LoVo (cell line): ENCODE results near the gene RAB20.
A peak's percentile ranks its signal among the peaks of the same experiment; 100 is the strongest.
"Not testable (repeated sequence)": the region's sequence is repeated elsewhere in the genome, so short reads cannot be mapped to it uniquely, and the experiment has no call there.

Source experiments
- DNase-seq: peaks from one replicate; pipeline ENCODE4 v3.0.0-alpha.2; 2016; ENCODE audit warnings: low spot score

The RAB20 gene

GRCh38 chr13:110561344-110562035 lies at the start of gene RAB20:
TSS of gene RAB20 (minus strand) at chr13:110561722. CDS start at chr13:110561519, 203 bp downstream.
- DNase-seq = peak; percentile 81

GRCh38 chr13:110610955-110611595 lies 49.6 kb upstream of the RAB20 start:
- DNase-seq = peak; percentile 53

GRCh38 chr13:110607675-110608224 lies 46.2 kb upstream of the RAB20 start:
- DNase-seq = no peak

- not testable (repeated sequence) for DNase-seq
Observed at GRCh38 chr13:110606281-110606680, 44.8 kb upstream of the RAB20 start.

GRCh38 chr13:110605132-110605531 lies 43.6 kb upstream of the RAB20 start:
- DNase-seq = no peak

- DNase-seq = no peak
Observed at GRCh38 chr13:110600980-110601379, 39.5 kb upstream of the RAB20 start.

- no peak for DNase-seq
Observed at GRCh38 chr13:110600261-110600819, 38.8 kb upstream of the RAB20 start.

- no peak for DNase-seq
Observed at GRCh38 chr13:110597041-110597689, 35.6 kb upstream of the RAB20 start.

GRCh38 chr13:110593430-110594130 lies 32.1 kb upstream of the RAB20 start:
- DNase-seq = peak; percentile 61

- DNase-seq = no peak
Observed at GRCh38 chr13:110592665-110593064, 31.1 kb upstream of the RAB20 start.

GRCh38 chr13:110590577-110590976 lies 29.1 kb upstream of the RAB20 start:
- DNase-seq = peak; percentile 25

GRCh38 chr13:110589793-110590390 lies 28.4 kb upstream of the RAB20 start:
- no peak for DNase-seq

GRCh38 chr13:110583178-110583865 lies 21.8 kb upstream of the RAB20 start:
- DNase-seq = no peak

GRCh38 chr13:110582421-110582954 lies 21.0 kb upstream of the RAB20 start:
- DNase-seq = no peak

- no peak for DNase-seq
Observed at GRCh38 chr13:110581506-110582185, 20.1 kb upstream of the RAB20 start.

- DNase-seq = no peak
Observed at GRCh38 chr13:110580800-110581199, 19.3 kb upstream of the RAB20 start.

- no peak for DNase-seq
Observed at GRCh38 chr13:110578363-110578762, 16.8 kb upstream of the RAB20 start.

GRCh38 chr13:110576736-110577476 lies 15.4 kb upstream of the RAB20 start:
- DNase-seq = no peak

- no peak for DNase-seq
Observed at GRCh38 chr13:110576070-110576394, 14.5 kb upstream of the RAB20 start.
